HG02571 (cell line): ENCODE results near the gene SYCP2L.
"Not testable (repeated sequence)": the region's sequence is repeated elsewhere in the genome, so short reads cannot be mapped to it uniquely, and the experiment has no call there.

Experiments
- ATAC-seq: cut with Tn5 transposase; IDR thresholded peaks from one replicate; pipeline ENCODE4 v1.9.1; 2021; ENCODE audit warnings: mild to moderate bottlenecking, moderate library complexity; ENCODE audit not compliant: unreplicated experiment

Gene SYCP2L

GRCh38 chr6:11002176-11002575, 115.3 kb downstream of the SYCP2L start:
- no peak for ATAC-seq

- ATAC-seq, result not testable (repeated sequence)
These were observed 116.4 kb downstream of the SYCP2L start for GRCh38 chr6:11003297-11003696.

DNA sequence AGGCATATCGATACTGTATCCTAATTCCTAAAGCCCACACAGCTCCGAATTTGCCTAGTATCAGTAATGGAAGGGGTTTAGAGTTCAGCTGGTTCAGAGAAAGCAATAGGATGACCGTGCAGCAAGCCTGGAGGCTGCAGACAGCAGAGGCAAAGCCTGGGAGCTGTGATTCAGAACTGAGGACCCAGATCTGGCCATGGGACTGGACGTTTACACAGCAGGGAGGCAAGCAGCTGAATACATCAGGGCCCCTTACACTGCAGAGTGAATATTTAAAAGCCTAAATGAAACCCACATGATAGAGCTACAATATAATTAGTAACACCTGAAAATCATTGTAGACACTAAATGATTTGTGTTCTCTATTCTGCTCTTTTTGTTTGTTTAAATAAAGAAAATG, 119.2 kb downstream of the SYCP2L start:
- no peak for ATAC-seq

DNA sequence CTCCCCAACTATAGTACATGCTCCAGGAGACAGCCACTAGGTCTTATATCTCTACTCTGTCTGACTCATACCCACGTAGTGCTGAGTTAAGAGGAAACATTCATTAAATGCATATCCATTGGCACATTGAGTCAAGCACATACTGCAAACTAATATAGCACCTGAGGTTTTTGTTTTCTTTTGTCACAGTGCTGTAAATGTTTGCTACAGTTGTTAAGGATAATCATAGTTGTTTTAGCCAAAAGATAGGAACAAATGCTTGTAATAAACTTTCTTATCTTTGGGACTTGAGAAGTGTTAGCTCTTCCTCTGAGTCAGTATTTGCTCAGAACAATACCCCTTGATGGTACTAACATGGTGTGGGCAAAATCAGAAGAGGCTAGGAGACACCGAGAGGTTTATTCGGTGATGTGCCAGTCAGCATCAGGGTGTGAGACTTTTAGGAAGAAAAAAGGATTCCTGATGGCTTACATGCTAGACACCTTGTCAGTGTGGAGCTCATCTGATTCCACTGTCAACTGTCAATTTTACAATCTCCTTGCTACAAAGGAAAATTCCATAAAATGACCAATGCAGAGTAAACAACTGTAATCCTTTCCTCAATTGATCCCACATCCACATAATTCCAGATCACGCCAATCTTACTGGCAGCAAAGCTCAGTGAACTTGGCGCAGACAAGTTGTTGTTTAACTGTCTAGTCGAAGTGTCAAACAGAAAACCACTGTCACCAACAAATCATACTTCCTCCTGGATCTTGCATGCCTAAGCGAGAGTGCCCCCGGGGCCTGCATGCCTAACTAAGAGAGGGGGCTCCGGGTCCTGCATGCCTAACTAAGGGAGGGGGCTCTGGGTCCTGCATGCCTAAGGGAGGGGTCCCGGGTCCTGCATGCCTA, 121.1 kb downstream of the SYCP2L start:
- ATAC-seq, result no peak

DNA sequence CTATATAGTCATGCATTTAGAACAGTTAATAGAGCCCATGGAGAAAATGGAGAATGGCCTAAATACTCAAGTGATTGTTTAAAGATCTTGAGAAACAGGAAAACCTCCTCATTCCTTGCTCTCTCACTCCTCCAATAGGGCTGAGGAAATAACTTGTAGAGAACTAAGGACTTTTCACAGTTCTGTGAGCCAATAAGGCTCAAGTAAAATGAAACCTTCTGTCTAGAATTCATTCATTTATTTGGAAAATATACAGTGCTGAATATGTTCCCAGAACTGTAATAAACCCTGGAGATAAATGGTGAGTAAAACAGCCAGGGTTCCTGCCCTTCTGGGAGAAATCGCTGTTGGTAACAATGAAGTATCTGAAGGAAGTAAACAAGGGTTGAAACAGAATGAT, 122.0 kb downstream of the SYCP2L start:
- no peak for ATAC-seq

DNA sequence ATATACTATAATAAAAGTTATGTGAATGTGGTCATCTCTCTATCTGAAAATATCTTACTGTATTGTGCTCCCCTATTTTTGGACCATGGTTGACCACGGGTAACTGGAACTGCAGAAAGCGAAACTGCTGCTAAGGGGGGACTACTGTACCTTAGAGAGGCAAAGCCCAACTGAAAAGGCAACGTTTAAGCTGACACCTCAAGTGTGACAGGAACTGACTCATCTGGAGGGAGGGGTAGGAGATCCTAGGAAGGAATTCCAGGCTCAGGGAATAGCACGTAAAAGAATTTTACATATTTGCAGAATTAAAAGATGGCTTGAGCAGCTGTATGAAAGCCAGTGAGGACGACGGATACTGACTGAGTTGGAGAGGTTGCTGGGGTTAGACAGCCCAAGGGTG, 122.5 kb downstream of the SYCP2L start:
- ATAC-seq, result no peak

DNA sequence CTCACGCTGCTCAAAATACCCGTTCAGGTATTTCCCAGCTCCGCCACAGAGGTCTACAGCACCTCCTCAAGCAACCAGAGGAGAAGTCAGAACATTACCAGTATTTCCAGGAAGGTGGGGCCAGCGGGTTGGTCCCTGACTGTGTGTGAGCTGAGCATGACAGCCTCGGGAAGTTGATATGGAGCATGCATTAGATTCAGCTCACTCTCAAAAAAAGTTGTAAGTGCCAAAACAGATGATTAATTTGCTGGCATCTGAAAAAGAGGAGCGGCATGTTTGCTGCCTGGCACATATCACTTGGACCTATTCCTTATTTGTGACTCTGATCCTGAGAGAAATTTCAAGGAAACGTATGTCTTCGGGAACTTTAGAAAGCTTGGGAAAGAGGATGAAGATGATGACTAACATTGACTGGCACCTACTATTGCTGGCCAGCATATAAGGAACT, 125.0 kb downstream of the SYCP2L start:
- no peak for ATAC-seq

GRCh38 chr6:11012295-11012754, 125.5 kb downstream of the SYCP2L start:
- no peak for ATAC-seq

- ATAC-seq, result no peak
These were observed 126.3 kb downstream of the SYCP2L start for GRCh38 chr6:11012976-11013720.

- ATAC-seq, result no peak
These were observed 126.8 kb downstream of the SYCP2L start for GRCh38 chr6:11013721-11014070.

- no peak for ATAC-seq
These were observed 128.2 kb downstream of the SYCP2L start for GRCh38 chr6:11015102-11015501.

DNA sequence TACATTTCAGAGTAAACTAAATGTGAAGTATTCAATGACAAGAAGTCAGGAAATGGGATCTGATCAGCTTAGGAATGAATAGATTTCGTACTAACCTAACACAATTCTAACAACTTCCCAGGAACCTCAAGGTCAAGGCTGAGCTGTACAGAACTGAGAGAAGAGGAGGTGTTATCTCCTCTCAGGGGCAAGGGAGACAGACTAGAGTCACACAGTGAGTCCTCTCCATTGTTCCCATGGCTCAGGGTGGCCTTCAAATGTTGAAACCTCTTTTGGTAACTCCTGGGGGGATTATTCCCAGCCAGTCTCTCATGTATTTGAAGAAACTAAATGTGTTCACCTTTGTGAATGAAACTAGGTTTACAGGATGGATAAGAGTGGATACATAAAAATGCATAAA, 129.6 kb downstream of the SYCP2L start:
- no peak for ATAC-seq

GRCh38 chr6:11017090-11017489, 130.2 kb downstream of the SYCP2L start:
- no peak for ATAC-seq

GRCh38 chr6:11018225-11018624, 131.4 kb downstream of the SYCP2L start:
- no peak for ATAC-seq

GRCh38 chr6:11021003-11021402, 134.2 kb downstream of the SYCP2L start:
- ATAC-seq, result no peak

DNA sequence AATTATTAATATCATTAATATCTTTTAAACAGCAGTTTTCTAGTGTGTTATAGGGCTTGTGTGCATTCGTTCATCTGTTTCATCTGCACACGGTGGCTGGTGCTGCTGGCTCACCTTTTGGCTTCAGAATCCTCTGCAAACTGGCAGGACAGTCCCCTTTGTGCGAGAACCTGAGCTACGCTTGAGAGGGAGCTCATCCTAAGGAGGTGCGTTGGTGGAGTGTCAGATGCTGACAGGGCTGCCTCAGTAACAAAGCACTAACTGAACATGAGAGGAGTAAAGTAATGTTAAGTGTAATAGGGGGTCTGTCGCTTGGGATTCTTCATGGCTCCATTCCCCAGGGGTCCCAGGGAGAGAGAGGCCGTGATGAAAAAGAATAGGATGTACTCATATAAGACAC, 134.9 kb downstream of the SYCP2L start:
- ATAC-seq, result no peak

- no peak for ATAC-seq
These were observed 136.2 kb downstream of the SYCP2L start for GRCh38 chr6:11023032-11023431.
